Activated T-cell treated with anti-CD3 and anti-CD28 coated beads for 4 hours (primary cell): ENCODE results near the gene PTBP1.

Experiments used
- DNase-seq: peaks from one replicate; pipeline ENCODE4 v3.0.0-alpha.2; 2020

PTBP1 gene

GRCh38 chr19:796692-797527, at the start of gene PTBP1:
TSS of gene PTBP1 (plus strand) at chr19:797452. CDS start at chr19:797498, 46 bp downstream.
- DNase-seq: peak; percentile 97

- no peak for DNase-seq
Observed at GRCh38 chr19:748274-748598, 49.0 kb upstream of the PTBP1 start.

- no peak for DNase-seq
Observed at GRCh38 chr19:749811-750210, 47.4 kb upstream of the PTBP1 start.

GRCh38 chr19:750640-751423, 46.4 kb upstream of the PTBP1 start, which contains the start of gene MISP:
TSS of gene MISP (plus strand) at chr19:751112. CDS start at chr19:756947, 5,835 bp downstream.
- no peak for DNase-seq

GRCh38 chr19:751501-752341, 45.5 kb upstream of the PTBP1 start:
- DNase-seq: no peak

- no peak for DNase-seq
Observed at GRCh38 chr19:752652-753517, 44.4 kb upstream of the PTBP1 start.

GRCh38 chr19:754530-754929, 42.7 kb upstream of the PTBP1 start:
- no peak for DNase-seq

GRCh38 chr19:755063-755462, 42.2 kb upstream of the PTBP1 start:
- no peak for DNase-seq

GRCh38 chr19:756236-756635, 41.0 kb upstream of the PTBP1 start:
- no peak for DNase-seq

- no peak for DNase-seq
Observed at GRCh38 chr19:756821-757688, 40.2 kb upstream of the PTBP1 start.

- no peak for DNase-seq
Observed at GRCh38 chr19:757811-758668, 39.2 kb upstream of the PTBP1 start.

- no peak for DNase-seq
Observed at GRCh38 chr19:763181-763580, 34.1 kb upstream of the PTBP1 start.

GRCh38 chr19:763869-764268, 33.4 kb upstream of the PTBP1 start:
- DNase-seq: no peak

- no peak for DNase-seq
Observed at GRCh38 chr19:764301-764700, 33.0 kb upstream of the PTBP1 start.

- no peak for DNase-seq
Observed at GRCh38 chr19:765179-765738, 32.0 kb upstream of the PTBP1 start.

- no peak for DNase-seq
Observed at GRCh38 chr19:768424-768823, 28.8 kb upstream of the PTBP1 start.

GRCh38 chr19:769616-770015, 27.6 kb upstream of the PTBP1 start:
- DNase-seq: no peak

- peak; percentile 17 for DNase-seq
Observed at GRCh38 chr19:771332-771785, 25.9 kb upstream of the PTBP1 start.

- DNase-seq: no peak
Observed at GRCh38 chr19:772063-772462, 25.2 kb upstream of the PTBP1 start.
